ENCODE results near the gene RSRC2. TPM values are rescaled to one million over a fixed set of nuclear protein-coding genes. Genes with fewer than 3 reads are reported as not detected.

Gene RSRC2
- total RNA-seq, 1 experiment from 2014 or later = 64.9 TPM

GRCh38 chr12:122528992-122529391 lies 2.3 kb upstream of the RSRC2 start:
- TF ChIP-seq, protein P1, sequence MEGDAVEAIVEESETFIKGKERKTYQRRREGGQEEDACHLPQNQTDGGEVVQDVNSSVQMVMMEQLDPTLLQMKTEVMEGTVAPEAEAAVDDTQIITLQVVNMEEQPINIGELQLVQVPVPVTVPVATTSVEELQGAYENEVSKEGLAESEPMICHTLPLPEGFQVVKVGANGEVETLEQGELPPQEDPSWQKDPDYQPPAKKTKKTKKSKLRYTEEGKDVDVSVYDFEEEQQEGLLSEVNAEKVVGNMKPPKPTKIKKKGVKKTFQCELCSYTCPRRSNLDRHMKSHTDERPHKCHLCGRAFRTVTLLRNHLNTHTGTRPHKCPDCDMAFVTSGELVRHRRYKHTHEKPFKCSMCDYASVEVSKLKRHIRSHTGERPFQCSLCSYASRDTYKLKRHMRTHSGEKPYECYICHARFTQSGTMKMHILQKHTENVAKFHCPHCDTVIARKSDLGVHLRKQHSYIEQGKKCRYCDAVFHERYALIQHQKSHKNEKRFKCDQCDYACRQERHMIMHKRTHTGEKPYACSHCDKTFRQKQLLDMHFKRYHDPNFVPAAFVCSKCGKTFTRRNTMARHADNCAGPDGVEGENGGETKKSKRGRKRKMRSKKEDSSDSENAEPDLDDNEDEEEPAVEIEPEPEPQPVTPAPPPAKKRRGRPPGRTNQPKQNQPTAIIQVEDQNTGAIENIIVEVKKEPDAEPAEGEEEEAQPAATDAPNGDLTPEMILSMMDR (conservative IDR thresholded peaks at IDR 0.05) = no peak
- H3K27me3 ChIP-seq (ENCODE audit: insufficient read depth, low read length) = no peaks in the 10 kb centered on the region
- no peaks in the 10 kb centered on the region for H3K27me3 Mint-ChIP-seq (ENCODE audit: low read depth)
- no CpG with 5 or more reads among the region's 6 CpGs for WGBS (ENCODE audit: extremely low coverage, insufficient read length, low lambda C conversion rate)
- H3K4me2 ChIP-seq (ENCODE audit: insufficient read depth, insufficient read length, low read length) = no peak overlapping the region
- H2BK12ac ChIP-seq (ENCODE audit: insufficient read length, low read depth, low read length) = no peak overlapping the region
- H2BK20ac ChIP-seq (ENCODE audit: low read depth, low read length, poor library complexity, severe bottlenecking) = no peak overlapping the region
- H3K56ac ChIP-seq (ENCODE audit: insufficient read length, low read depth, low read length) = no peak overlapping the region
- no peak overlapping the region for H2BK15ac ChIP-seq (ENCODE audit: low read depth, low read length)
- H3K14ac ChIP-seq (ENCODE audit: insufficient read depth, low read length) = no peak overlapping the region
- no peak overlapping the region for H4K5ac ChIP-seq (ENCODE audit: insufficient read length, low read depth, low read length)
- peaks cover 20 to 46% (median 37%) of the 10 kb centered on the region in 3 experiments for H3K36me3 Mint-ChIP-seq (ENCODE audit: insufficient read depth in 1 of 3, low read depth in 3 of 3)
- H3K4me3 Mint-ChIP-seq = no peak overlapping the region
- no peak overlapping the region for H3T11ph ChIP-seq (ENCODE audit: low read length)
- peaks cover 4% of the 10 kb centered on the region for H3K23me2 ChIP-seq (ENCODE audit: insufficient read length, low read depth, low read length, poor library complexity, severe bottlenecking)
- H3K23ac ChIP-seq (ENCODE audit: insufficient read length, low read depth, low read length) = no peak overlapping the region
- H3K79me1 ChIP-seq (ENCODE audit: insufficient read depth, low read depth, low read length, poor library complexity, severe bottlenecking) = no peaks in the 10 kb centered on the region
- DNase-seq = no peak
- H4K20me1 ChIP-seq (ENCODE audit: control insufficient read depth, insufficient read depth, insufficient read length) = no peaks in the 10 kb centered on the region
- H3K18ac ChIP-seq (ENCODE audit: insufficient read length, low read depth, low read length) = no peak overlapping the region
- no peak overlapping the region; a peak in 1 of 7 replicates for H3K27ac Mint-ChIP-seq
- H2AFZ ChIP-seq (ENCODE audit: low read length) = no peak overlapping the region
- H3K27ac ChIP-seq (ENCODE audit: insufficient read length, low read depth, low read length) = no peak overlapping the region
- H3K79me2 ChIP-seq (ENCODE audit: insufficient read depth, low read length) = peaks cover 28% of the 10 kb centered on the region
- H3K9me3 ChIP-seq (ENCODE audit: control insufficient read depth, low read depth, low read length) = no peaks in the 10 kb centered on the region
- H2BK120ac ChIP-seq (ENCODE audit: low read depth, low read length, poor library complexity, severe bottlenecking) = no peak overlapping the region
- no peak overlapping the region for H3K9ac ChIP-seq (ENCODE audit: extremely low read depth, insufficient read length, low read length)
- no peaks in the 10 kb centered on the region for H3K4me1 ChIP-seq (ENCODE audit: insufficient read depth, low read length)
- H4K91ac ChIP-seq (ENCODE audit: insufficient read length, low read depth, low read length) = no peak overlapping the region
- peaks cover 12 to 14% of the 10 kb centered on the region in 2 experiments for H3K4me1 Mint-ChIP-seq
- no peak overlapping the region for H2AK5ac ChIP-seq (ENCODE audit: insufficient read length, low read length)
- H3K9me3 Mint-ChIP-seq = no peaks in the 10 kb centered on the region
- H2BK5ac ChIP-seq (ENCODE audit: insufficient read length, low read length) = no peak overlapping the region
- no peak overlapping the region for H3K4ac ChIP-seq (ENCODE audit: low read depth, low read length)
- no peak overlapping the region for H4K8ac ChIP-seq (replicated peaks; ENCODE audit: insufficient read length, low read depth, low read length)
